ENCODE measurements around the gene MAN1A1. TPM values are rescaled to one million over a fixed set of nuclear protein-coding genes. Genes with fewer than 3 reads are reported as not detected.

MAN1A1 gene
- polyA plus RNA-seq, 3 donors: 11.0 to 20.4 (median 16.1) TPM

DNA sequence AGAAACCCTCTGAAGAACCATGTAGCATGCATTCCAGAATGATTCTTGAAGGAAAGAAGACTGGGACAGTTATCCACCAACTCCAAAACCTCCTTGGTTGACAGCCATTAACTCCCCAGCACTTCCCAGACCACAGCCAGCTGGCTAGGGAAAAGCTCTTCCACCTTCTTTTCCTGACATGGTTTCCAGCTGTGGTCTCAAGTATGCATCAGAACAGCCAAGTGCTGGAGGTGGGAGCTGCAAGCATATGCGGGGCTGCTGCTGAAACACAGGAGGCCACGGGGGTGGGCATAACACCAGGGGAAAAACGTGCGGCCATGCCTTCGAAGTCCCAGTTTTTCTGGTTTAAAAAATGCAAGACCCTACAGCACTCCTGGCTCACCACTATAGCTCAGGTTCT, 163.1 kb downstream of the MAN1A1 start:
- no peak overlapping the region for H3K4me3 ChIP-seq (replicated peaks in 1 of 3; ENCODE audit: low read depth in 2 of 3, low read length in 3 of 3)
- H3K27me3 ChIP-seq (ENCODE audit: control insufficient read depth in 2 of 2, insufficient read depth in 2 of 2, low read length in 2 of 2): no peaks in the 10 kb centered on the region
- peak overlapping the region in 1 of 7 donors; percentile 63 for H3K27ac Mint-ChIP-seq
- peaks cover 9 to 47% of the 10 kb centered on the region in 2 donors for H3K36me3 ChIP-seq (replicated peaks in 1 of 2; ENCODE audit: control insufficient read depth in 1 of 2, insufficient read depth in 2 of 2, low read length in 2 of 2)
- H3K9me3 ChIP-seq (replicated peaks in 1 of 2; ENCODE audit: control insufficient read depth in 1 of 2, insufficient read depth in 1 of 2, low read length in 2 of 2): no peaks in the 10 kb centered on the region
- intact Hi-C loops (cut with micrococcal nuclease): loop anchor here in 1 of 2 donors (10.0 kb wide), 1 partner anchor 62 kb away; no protein-coding TSS in a partner anchor
- DNase-seq: no peak
- TF ChIP-seq, protein P1, sequence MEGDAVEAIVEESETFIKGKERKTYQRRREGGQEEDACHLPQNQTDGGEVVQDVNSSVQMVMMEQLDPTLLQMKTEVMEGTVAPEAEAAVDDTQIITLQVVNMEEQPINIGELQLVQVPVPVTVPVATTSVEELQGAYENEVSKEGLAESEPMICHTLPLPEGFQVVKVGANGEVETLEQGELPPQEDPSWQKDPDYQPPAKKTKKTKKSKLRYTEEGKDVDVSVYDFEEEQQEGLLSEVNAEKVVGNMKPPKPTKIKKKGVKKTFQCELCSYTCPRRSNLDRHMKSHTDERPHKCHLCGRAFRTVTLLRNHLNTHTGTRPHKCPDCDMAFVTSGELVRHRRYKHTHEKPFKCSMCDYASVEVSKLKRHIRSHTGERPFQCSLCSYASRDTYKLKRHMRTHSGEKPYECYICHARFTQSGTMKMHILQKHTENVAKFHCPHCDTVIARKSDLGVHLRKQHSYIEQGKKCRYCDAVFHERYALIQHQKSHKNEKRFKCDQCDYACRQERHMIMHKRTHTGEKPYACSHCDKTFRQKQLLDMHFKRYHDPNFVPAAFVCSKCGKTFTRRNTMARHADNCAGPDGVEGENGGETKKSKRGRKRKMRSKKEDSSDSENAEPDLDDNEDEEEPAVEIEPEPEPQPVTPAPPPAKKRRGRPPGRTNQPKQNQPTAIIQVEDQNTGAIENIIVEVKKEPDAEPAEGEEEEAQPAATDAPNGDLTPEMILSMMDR (IDR thresholded peaks at IDR 0.05): no peak
- H3K9ac ChIP-seq (ENCODE audit: insufficient read depth, low read length, poor library complexity, severe bottlenecking): no peak overlapping the region
- 100% methylated on average over 5 of the region's 5 CpGs for WGBS (ENCODE audit: insufficient coverage)
- no peaks in the 10 kb centered on the region for H3K79me2 ChIP-seq (ENCODE audit: insufficient read depth, low read length)
- H3K4me2 ChIP-seq (replicated peaks; ENCODE audit: extremely low read depth, low read length, poor library complexity, severe bottlenecking): no peak overlapping the region
- no peak overlapping the region for H3K27ac ChIP-seq (ENCODE audit: low read depth in 1 of 2, low read length in 2 of 2)
- H3K9me3 Mint-ChIP-seq: peaks cover 0 to 4% (median 0%) of the 10 kb centered on the region in 7 donors
- H2AFZ ChIP-seq (ENCODE audit: insufficient read depth, low read depth, low read length, poor library complexity, severe bottlenecking): no peak overlapping the region
- no peak overlapping the region for H3K4me3 Mint-ChIP-seq
- H4K20me1 ChIP-seq (ENCODE audit: insufficient read depth, low read length): no peaks in the 10 kb centered on the region
- H3K4me1 Mint-ChIP-seq: no peaks in the 10 kb centered on the region
- peaks cover 0 to 1% (median 0%) of the 10 kb centered on the region in 3 donors for H3K27me3 Mint-ChIP-seq (ENCODE audit: low read depth in 3 of 3)
- H3K4me1 ChIP-seq (ENCODE audit: control insufficient read depth in 1 of 2, insufficient read depth in 2 of 2, low read length in 2 of 2): no peaks in the 10 kb centered on the region
- peaks cover 41 to 57% of the 10 kb centered on the region in 2 donors for H3K36me3 Mint-ChIP-seq

DNA sequence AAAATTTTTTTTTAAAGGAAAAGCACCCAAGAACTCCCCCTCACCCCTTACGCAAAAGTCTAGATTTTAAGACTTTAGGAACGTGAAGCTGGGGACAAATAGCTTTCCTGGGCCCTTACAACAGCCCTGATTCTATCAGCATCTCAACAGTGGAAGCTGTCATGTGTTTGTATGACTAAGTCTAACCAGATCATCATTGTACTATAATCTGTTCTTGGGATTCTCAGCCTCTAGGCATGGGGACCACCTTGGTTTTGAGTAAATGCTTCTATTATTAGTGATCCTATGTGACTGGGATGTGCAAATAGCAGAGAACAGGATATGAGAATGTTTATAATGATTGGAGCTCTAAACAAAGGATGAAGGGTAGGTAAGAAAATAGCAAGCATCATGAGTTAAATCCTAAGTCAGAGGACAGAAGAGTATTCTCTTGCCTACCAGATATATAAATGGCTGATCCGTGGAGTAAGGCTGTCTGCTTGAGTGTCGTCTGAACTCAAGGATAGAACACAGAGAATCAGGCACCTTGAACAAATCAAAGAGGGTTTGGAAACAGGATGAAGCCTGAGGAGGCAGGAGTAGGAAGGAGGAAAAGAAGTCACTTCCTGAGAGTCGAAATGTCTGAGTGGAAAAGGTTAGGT, 165.4 kb downstream of the MAN1A1 start:
- Mint-ChIP-seq H3K27ac (peak overlapping the region in 2 of 7 donors; percentile 9 to 69), H3K36me3 (peaks cover 45 to 61% of the 10 kb centered on the region in 2 donors)
- WGBS (ENCODE audit: insufficient coverage): 100% methylated on average over 2 of the region's 5 CpGs

More for the DNA sequence above, 165.4 kb downstream of the MAN1A1 start:
- no peak overlapping the region for H3K9ac ChIP-seq (ENCODE audit: insufficient read depth, low read length, poor library complexity, severe bottlenecking)
- no peaks in the 10 kb centered on the region for H3K79me2 ChIP-seq (ENCODE audit: insufficient read depth, low read length)
- H3K9me3 Mint-ChIP-seq: peaks cover 0 to 4% (median 0%) of the 10 kb centered on the region in 7 donors
- TF ChIP-seq, protein P1 (IDR thresholded peaks at IDR 0.05): no peak
- H2AFZ ChIP-seq (ENCODE audit: insufficient read depth, low read depth, low read length, poor library complexity, severe bottlenecking): no peak overlapping the region
- peaks cover 0 to 1% (median 0%) of the 10 kb centered on the region in 3 donors for H3K27me3 Mint-ChIP-seq (ENCODE audit: low read depth in 3 of 3)
- H3K4me3 Mint-ChIP-seq: no peak overlapping the region
- no peak overlapping the region for H3K4me2 ChIP-seq (replicated peaks; ENCODE audit: extremely low read depth, low read length, poor library complexity, severe bottlenecking)
- H3K27me3 ChIP-seq (ENCODE audit: control insufficient read depth in 2 of 2, insufficient read depth in 2 of 2, low read length in 2 of 2): no peaks in the 10 kb centered on the region
- no peaks in the 10 kb centered on the region for H3K4me1 Mint-ChIP-seq
- no peaks in the 10 kb centered on the region for H3K9me3 ChIP-seq (replicated peaks in 1 of 2; ENCODE audit: control insufficient read depth in 1 of 2, insufficient read depth in 1 of 2, low read length in 2 of 2)
- H4K20me1 ChIP-seq (ENCODE audit: insufficient read depth, low read length): no peaks in the 10 kb centered on the region
- intact Hi-C loops (cut with micrococcal nuclease): loop anchor here in 1 of 2 donors (10.0 kb wide), 1 partner anchor 59 kb away; no protein-coding TSS in a partner anchor
- DNase-seq: no peak
- no peak overlapping the region for H3K27ac ChIP-seq (ENCODE audit: low read depth in 1 of 2, low read length in 2 of 2)
- peaks cover 8 to 49% of the 10 kb centered on the region in 2 donors for H3K36me3 ChIP-seq (replicated peaks in 1 of 2; ENCODE audit: control insufficient read depth in 1 of 2, insufficient read depth in 2 of 2, low read length in 2 of 2)
- no peak overlapping the region for H3K4me3 ChIP-seq (replicated peaks in 1 of 3; ENCODE audit: low read depth in 2 of 3, low read length in 3 of 3)
- H3K4me1 ChIP-seq (ENCODE audit: control insufficient read depth in 1 of 2, insufficient read depth in 2 of 2, low read length in 2 of 2): no peaks in the 10 kb centered on the region

All from CD14-positive monocyte (primary cell).